CD4-positive, CD25-positive, alpha-beta regulatory T cell (primary cell): ENCODE results near the gene HS1BP3. TPM values are rescaled to one million over a fixed set of nuclear protein-coding genes. Genes with fewer than 3 reads are reported as not detected.

Experiments
- ATAC-seq, 2 donors: fragments of 150-1000 bp; cut with Tn5 transposase; one replicate each; pipeline ENCODE4 v1.10.0; 2021; ENCODE audit warnings: low read depth in 2 of 2, moderate number of reproducible peaks in 2 of 2, moderate library complexity in 1 of 2
- DNase-seq, 3 donors: peaks; one replicate each; pipeline versions ENCODE4 v3.0.0 to v3.0.0-alpha.2; 2012 to 2022; ENCODE audit warnings: mixed read lengths in 1 of 3
- H3K27ac ChIP-seq: one replicate; pipeline ENCODE4 v1.7.0; 2013; ENCODE audit warnings: mild to moderate bottlenecking, low read length; ENCODE audit not compliant: insufficient read depth, poor library complexity, severe bottlenecking
- H3K27me3 ChIP-seq: one replicate; pipeline ENCODE4 v1.7.0; 2013; ENCODE audit warnings: low read length; ENCODE audit not compliant: control insufficient read depth, insufficient read depth
- H3K36me3 ChIP-seq: one replicate; pipeline ENCODE4 v1.7.0; 2013; ENCODE audit warnings: mild to moderate bottlenecking, low read length, moderate library complexity; ENCODE audit not compliant: control insufficient read depth, insufficient read depth
- H3K4me1 ChIP-seq: 2 replicates; pipeline ENCODE4 v1.7.0; 2013; ENCODE audit warnings: mild to moderate bottlenecking, low read length; ENCODE audit not compliant: insufficient read depth, control insufficient read depth, poor library complexity, severe bottlenecking
- H3K4me3 ChIP-seq: one replicate; pipeline ENCODE4 v1.7.0; 2013; ENCODE audit warnings: low read depth, mild to moderate bottlenecking, low read length, moderate library complexity
- H3K9me3 ChIP-seq, 2 experiments: 1 replicate in 1 of 2; 2 replicates in 1 of 2; pipeline ENCODE4 v1.7.0; 2013; ENCODE audit warnings: low read length in 2 of 2, mild to moderate bottlenecking in 1 of 2, moderate library complexity in 1 of 2; ENCODE audit not compliant: control insufficient read depth in 2 of 2
- H3K27ac Mint-ChIP-seq, 3 donors: one replicate each; pipeline ENCODE4 v1.8.0; 2020 to 2022; ENCODE audit warnings: mild to moderate bottlenecking in 3 of 3, mixed read lengths in 3 of 3, moderate library complexity in 2 of 3
- H3K27me3 Mint-ChIP-seq: one replicate; pipeline ENCODE4 v1.8.0; 2022; ENCODE audit warnings: mild to moderate bottlenecking, mixed read lengths
- H3K36me3 Mint-ChIP-seq: one replicate; pipeline ENCODE4 v1.8.0; 2020; ENCODE audit warnings: mixed read lengths
- H3K4me1 Mint-ChIP-seq, 4 donors: one replicate each; pipeline ENCODE4 v1.8.0; 2020 to 2022; ENCODE audit warnings: mixed read lengths in 4 of 4, mild to moderate bottlenecking in 1 of 4
- H3K4me3 Mint-ChIP-seq, 4 donors: one replicate each; pipeline ENCODE4 v1.8.0; 2020 to 2022; ENCODE audit warnings: mild to moderate bottlenecking in 4 of 4, mixed read lengths in 4 of 4, moderate library complexity in 3 of 4
- H3K9me3 Mint-ChIP-seq, 7 donors: one replicate each; pipeline ENCODE4 v1.8.0; 2020 to 2022; ENCODE audit warnings: mixed read lengths in 7 of 7, mild to moderate bottlenecking in 3 of 7, moderate library complexity in 2 of 7
- polyA plus RNA-seq, 4 donors: library from polyadenylated mRNA; unstranded; fragments of 300-500 nt; fragmentation: Illumina TruSeq; gene quantifications; one replicate each; pipeline ENCODE4 v1.2.3, GENCODE V29; 2021
- total RNA-seq: library from RNA; stranded (reverse); gene quantifications from one replicate; pipeline ENCODE4 v1.2.3, GENCODE V29; 2022

The HS1BP3 gene
- total and polyA plus RNA-seq, 5 donors from 2014 or later, result 13.6 to 22.5 (median 20.5) TPM

DNA sequence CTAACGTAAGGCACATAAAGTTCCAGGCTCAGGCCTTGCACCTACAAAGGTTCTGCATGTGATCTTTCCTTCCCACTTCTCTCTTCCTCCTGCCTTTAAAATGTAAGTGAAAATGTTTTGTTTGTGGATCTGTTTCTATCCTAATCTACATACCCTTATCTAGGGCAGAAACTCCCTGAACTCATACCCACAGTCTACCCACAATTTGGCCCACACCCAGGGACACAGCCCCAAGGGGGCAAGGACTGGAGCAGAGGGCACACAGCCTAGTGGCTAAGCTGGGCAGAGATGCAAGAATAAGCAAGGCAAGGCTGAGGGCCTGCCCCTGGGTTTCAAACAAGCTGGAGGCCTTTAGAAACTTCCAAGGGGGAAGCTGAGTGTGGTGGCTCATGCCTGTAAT, 71.0 kb downstream of the HS1BP3 start:
- H3K9me3 Mint-ChIP-seq, result peaks cover 0 to 1% (median 0%) of the 10 kb centered on the region in 7 donors
- H3K27ac Mint-ChIP-seq, result peak overlapping the region in 1 of 3 donors; percentile 2
- no peaks in the 10 kb centered on the region for H3K9me3 ChIP-seq

DNA sequence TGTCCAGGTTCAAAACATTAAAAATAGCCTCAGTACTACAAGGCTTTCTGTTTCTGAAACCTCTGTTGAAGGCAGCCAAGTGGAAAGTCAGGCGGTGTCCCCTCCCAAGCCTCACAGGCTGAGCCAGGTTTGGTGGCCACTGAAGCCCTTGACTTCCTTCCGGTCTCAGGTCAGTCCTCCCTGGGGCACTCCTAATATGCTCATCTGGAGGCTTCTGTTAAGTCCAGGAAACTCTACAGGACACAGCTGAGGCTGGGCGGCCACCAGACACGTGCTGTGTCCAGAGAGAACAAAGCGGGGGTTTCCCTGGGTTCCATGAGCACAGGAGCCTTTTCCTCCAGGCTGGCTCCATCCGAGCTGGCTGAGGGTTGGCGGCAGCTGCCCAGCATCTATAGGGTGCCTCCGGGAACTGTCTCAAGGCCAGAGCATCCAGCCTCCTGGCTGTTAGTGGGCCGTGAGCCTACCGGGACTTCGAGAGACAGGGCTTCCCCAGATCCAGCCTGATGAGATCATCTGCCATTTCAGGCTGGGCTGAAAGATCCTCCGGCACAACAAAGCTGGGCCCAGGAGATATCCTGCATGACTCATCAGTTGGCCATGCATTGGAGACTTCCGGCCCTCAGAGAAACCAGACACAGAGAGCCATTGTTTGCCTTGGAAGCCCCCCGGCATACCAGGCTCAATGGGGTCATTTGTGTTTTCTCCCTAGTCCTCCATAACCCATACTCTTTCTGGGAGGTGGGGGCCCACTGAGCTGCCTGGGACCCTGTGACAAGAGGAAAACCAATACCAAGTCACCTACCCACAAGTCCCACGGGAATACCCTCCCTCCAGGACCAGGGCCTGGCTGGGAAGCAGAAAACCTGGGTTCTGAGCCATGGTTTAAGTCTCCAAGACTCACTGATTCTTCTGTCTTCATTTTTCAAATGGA, 71.7 kb downstream of the HS1BP3 start:
- Mint-ChIP-seq H3K4me1 (peaks cover 8 to 18% (median 13%) of the 10 kb centered on the region in 4 donors), H3K4me3 (no peak overlapping the region), H3K36me3 (peaks cover 3% of the 10 kb centered on the region), H3K27ac (no peak overlapping the region), H3K27me3 (no peaks in the 10 kb centered on the region), H3K9me3 (no peaks in the 10 kb centered on the region)
- ATAC-seq (no peak), DNase-seq (no peak)
- H3K4me1 ChIP-seq, result peaks cover 10% of the 10 kb centered on the region
- no peak overlapping the region for H3K27ac ChIP-seq
- no peaks in the 10 kb centered on the region for H3K9me3 ChIP-seq
- no peak overlapping the region for H3K4me3 ChIP-seq
- H3K27me3 ChIP-seq, result no peaks in the 10 kb centered on the region
- no peaks in the 10 kb centered on the region for H3K36me3 ChIP-seq

More for the DNA sequence above, 71.0 kb downstream of the HS1BP3 start:
- Histone ChIP-seq H3K36me3 (no peaks in the 10 kb centered on the region), H3K27me3 (no peaks in the 10 kb centered on the region), H3K27ac (no peak overlapping the region), H3K4me3 (no peak overlapping the region), H3K4me1 (peaks cover 10% of the 10 kb centered on the region)
- no peak for DNase-seq
- Mint-ChIP-seq H3K27me3 (peaks cover 4% of the 10 kb centered on the region), H3K4me1 (peaks cover 8 to 18% (median 13%) of the 10 kb centered on the region in 4 donors), H3K4me3 (no peak overlapping the region), H3K36me3 (peaks cover 3% of the 10 kb centered on the region)
- ATAC-seq, result no peak

DNA sequence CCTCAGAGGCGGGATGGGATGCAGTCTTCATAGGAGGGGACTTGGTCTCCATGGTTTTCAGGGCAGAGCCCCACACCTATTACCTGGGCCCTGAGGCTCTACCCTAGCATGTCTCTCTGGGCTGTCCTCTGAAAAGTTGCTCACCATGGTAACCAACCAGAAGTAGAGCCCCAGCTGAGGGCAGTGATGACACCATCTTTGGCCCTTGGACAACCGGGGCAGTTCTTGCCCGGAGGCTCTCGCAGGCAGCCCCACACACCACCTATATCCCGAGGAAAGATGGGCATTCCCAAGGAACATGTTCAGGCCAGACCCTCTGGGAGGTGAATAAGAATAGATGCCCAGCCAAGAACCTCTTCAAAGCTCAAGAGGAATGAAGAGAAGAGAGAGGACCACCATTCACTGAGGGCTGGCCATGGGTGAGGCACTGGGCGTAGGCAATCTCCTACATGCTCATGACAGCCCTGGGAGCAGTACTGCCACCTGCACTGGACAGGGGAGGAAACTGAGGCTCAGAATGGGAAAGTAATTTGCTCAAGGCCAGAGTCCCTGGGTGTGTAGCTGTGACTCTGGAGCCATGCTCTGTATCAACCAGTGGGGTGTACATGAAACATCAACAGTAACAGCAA, 72.5 kb downstream of the HS1BP3 start:
- Mint-ChIP-seq H3K4me3 (peak overlapping the region in 2 of 4 donors; percentile 21 to 52), H3K9me3 (no peaks in the 10 kb centered on the region), H3K4me1 (peaks cover 8 to 18% (median 13%) of the 10 kb centered on the region in 4 donors), H3K27ac (peak overlapping the region in 2 of 3 donors; percentile 36 to 93), H3K36me3 (peaks cover 3% of the 10 kb centered on the region), H3K27me3 (no peaks in the 10 kb centered on the region)
- no peak for DNase-seq
- Histone ChIP-seq H3K4me3 (no peak overlapping the region), H3K27me3 (no peaks in the 10 kb centered on the region), H3K36me3 (no peaks in the 10 kb centered on the region), H3K4me1 (peaks cover 10% of the 10 kb centered on the region), H3K9me3 (no peaks in the 10 kb centered on the region), H3K27ac (no peak overlapping the region)
- ATAC-seq, result no peak

DNA sequence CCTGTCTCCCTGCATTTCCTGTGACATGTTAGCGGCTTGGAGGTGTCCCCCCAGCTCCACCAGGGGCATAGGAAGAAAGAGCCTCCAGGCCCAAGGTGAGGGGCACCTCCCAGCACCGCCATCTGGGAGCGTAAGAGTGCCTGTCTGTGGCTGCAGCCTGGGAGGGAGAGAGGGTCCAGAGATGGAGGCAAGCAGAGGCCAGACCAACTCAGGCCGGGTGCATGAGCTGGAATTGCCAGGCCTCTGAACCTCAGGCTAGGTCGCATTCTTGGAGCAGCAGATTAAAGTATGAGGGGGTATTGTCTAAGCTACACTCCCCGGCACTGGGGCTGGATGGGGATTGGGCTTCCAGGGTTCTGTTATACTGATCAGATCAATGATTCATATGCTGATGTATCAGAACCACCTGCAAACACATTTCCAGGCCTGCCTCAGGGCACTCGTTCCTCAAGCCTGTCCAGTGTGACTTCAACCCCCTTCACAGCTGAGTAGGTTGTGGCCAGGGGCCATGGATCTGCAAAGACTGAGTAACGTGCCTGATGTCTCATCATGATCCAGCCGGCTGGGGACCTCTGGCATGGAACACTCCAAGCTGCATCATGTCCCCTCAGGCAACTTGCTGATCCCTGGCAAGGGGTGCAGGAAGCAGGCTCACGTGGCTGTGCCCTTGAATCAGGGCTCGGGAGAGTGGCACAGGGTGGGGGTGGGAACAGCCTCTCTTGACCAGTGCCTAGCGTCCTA, 73.2 kb downstream of the HS1BP3 start:
- no peak overlapping the region for H3K4me3 ChIP-seq
- no peaks in the 10 kb centered on the region for H3K9me3 ChIP-seq
- no peaks in the 10 kb centered on the region for H3K9me3 Mint-ChIP-seq
- no peak for DNase-seq
- no peaks in the 10 kb centered on the region for H3K36me3 ChIP-seq
- H3K27me3 Mint-ChIP-seq, result no peaks in the 10 kb centered on the region
- peaks cover 8 to 18% (median 13%) of the 10 kb centered on the region in 4 donors for H3K4me1 Mint-ChIP-seq
- peak overlapping the region in 2 of 3 donors; percentile 93 to 98 for H3K27ac Mint-ChIP-seq
- H3K27ac ChIP-seq, result no peak overlapping the region
- ATAC-seq, result no peak
- H3K4me1 ChIP-seq, result peaks cover 10% of the 10 kb centered on the region
- peaks cover 3% of the 10 kb centered on the region for H3K36me3 Mint-ChIP-seq
- peak overlapping the region; percentile 21 to 86 (median 44) for H3K4me3 Mint-ChIP-seq
- H3K27me3 ChIP-seq, result no peaks in the 10 kb centered on the region

DNA sequence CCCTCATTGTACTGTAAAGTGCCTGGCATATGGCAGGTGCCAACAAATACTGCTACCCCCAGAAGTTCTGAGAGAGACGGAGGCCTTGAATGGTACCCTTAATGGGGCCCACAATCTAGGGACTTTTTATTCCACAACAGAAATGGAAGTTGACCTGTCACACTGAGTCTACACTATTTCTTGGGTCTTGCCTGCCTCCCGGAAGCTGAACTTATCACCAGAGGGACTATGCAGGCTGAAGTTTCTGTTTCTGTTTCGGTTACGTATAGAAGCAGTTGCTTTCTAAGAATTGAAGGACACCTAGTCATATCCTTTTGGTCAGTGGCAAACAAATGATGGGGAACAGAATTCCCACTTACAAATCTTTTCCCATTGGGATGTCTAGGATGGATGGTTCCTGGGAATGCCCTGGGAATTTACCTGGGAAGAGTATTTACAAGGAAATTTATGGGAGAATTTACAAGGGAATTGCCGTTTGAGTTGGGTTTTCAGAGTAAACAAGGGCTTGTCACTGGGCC, 74.2 kb downstream of the HS1BP3 start:
- Mint-ChIP-seq H3K4me1 (peaks cover 8 to 18% (median 15%) of the 10 kb centered on the region in 4 donors), H3K9me3 (no peaks in the 10 kb centered on the region), H3K36me3 (peaks cover 3% of the 10 kb centered on the region), H3K4me3 (peak overlapping the region; percentile 61 to 89 (median 86)), H3K27ac (peak overlapping the region; percentile 93 to 98 (median 98)), H3K27me3 (no peaks in the 10 kb centered on the region)
- peak overlapping the region; percentile 83 for H3K4me3 ChIP-seq
- H3K27me3 ChIP-seq, result no peaks in the 10 kb centered on the region
- H3K27ac ChIP-seq, result peak overlapping the region; percentile 70
- peak in 2 of 3 donors; percentile 62 to 92 for DNase-seq
- ATAC-seq, result peak; percentile 81 to 85
- H3K36me3 ChIP-seq, result no peaks in the 10 kb centered on the region
- H3K4me1 ChIP-seq, result peaks cover 10% of the 10 kb centered on the region
- no peaks in the 10 kb centered on the region for H3K9me3 ChIP-seq

DNA sequence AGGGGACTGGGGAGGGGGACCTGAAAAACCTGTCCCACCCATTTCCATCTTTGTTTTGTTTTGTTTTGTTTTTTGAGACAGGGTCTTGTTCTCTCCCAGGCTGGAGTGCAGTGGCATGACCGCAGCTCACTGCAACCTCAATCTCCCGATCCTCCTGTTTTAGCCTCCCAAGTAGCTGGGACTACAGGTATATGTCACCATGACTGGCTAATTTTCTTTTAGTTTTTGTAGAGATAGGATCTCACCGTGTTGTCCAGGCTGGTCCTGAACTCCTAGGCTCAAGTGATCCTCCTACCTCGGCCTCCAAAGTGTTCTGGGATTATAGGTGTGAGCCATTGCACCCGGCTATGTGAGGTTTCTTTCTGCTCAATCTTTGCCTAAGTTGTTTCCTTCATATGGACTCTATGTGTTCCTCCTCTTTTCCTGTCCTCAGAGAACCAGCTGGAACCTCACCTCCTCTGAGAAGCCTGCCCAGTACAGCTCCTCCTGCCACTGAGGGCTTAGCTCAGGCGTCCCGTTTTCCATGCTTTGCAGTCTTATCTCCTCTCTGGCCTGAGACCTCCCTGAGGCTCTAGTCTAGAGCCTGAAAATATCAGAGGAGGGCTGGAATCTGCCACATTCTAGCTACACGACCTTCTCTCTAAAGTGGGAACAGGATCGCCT, 74.8 kb downstream of the HS1BP3 start:
- Mint-ChIP-seq H3K9me3 (no peaks in the 10 kb centered on the region), H3K27me3 (no peaks in the 10 kb centered on the region), H3K36me3 (peaks cover 3% of the 10 kb centered on the region), H3K27ac (peak overlapping the region; percentile 93 to 98 (median 98)), H3K4me3 (peak overlapping the region; percentile 61 to 89 (median 86)), H3K4me1 (peaks cover 8 to 18% (median 15%) of the 10 kb centered on the region in 4 donors)
- H3K36me3 ChIP-seq, result no peaks in the 10 kb centered on the region
- no peaks in the 10 kb centered on the region for H3K9me3 ChIP-seq
- H3K27me3 ChIP-seq, result no peaks in the 10 kb centered on the region
- peak overlapping the region; percentile 70 for H3K27ac ChIP-seq
- peak in 1 of 2 donors; percentile 7 for ATAC-seq
- peak overlapping the region; percentile 83 for H3K4me3 ChIP-seq
- H3K4me1 ChIP-seq, result peaks cover 10% of the 10 kb centered on the region
- DNase-seq, result no peak

DNA sequence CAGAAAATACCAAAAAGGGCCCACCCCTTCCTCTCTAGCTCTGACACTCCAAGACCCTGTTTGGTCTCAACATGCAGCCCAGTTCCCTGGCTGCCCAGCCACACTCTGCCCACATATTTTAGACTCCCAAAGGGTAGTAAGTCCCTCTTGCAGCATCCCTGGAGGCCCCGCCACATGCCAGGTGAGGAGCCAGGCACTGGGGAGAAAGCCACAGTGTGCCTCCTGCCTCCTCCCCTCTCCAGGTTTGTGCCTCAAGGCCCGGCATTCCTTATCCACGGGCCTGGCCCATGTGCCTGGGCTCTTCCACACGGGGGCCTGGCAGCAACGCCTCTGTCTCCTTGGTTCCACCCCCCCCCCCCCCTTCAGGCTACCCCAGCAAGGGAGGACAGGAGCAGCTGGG, 75.5 kb downstream of the HS1BP3 start:
- no peak overlapping the region for H3K4me3 Mint-ChIP-seq
- peak overlapping the region in 1 of 3 donors; percentile 51 for H3K27ac Mint-ChIP-seq
- DNase-seq (no peak), ATAC-seq (no peak)
- H3K4me3 ChIP-seq, result no peak overlapping the region
- peaks cover 3% of the 10 kb centered on the region for H3K36me3 Mint-ChIP-seq
- peaks cover 8 to 18% (median 15%) of the 10 kb centered on the region in 4 donors for H3K4me1 Mint-ChIP-seq
- no peaks in the 10 kb centered on the region for H3K9me3 Mint-ChIP-seq
- H3K27me3 ChIP-seq, result no peaks in the 10 kb centered on the region
- no peaks in the 10 kb centered on the region for H3K36me3 ChIP-seq
- H3K4me1 ChIP-seq, result peaks cover 10% of the 10 kb centered on the region
- H3K27ac ChIP-seq, result no peak overlapping the region
- no peaks in the 10 kb centered on the region for H3K9me3 ChIP-seq
- H3K27me3 Mint-ChIP-seq, result no peaks in the 10 kb centered on the region
